ENCODE data around the gene ALG10B.
"Not testable (repeated sequence)": the region's sequence is repeated elsewhere in the genome, so short reads cannot be mapped to it uniquely, and the experiment has no call there.

ALG10B gene, protein sequence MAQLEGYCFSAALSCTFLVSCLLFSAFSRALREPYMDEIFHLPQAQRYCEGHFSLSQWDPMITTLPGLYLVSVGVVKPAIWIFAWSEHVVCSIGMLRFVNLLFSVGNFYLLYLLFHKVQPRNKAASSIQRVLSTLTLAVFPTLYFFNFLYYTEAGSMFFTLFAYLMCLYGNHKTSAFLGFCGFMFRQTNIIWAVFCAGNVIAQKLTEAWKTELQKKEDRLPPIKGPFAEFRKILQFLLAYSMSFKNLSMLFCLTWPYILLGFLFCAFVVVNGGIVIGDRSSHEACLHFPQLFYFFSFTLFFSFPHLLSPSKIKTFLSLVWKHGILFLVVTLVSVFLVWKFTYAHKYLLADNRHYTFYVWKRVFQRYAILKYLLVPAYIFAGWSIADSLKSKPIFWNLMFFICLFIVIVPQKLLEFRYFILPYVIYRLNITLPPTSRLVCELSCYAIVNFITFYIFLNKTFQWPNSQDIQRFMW

GRCh38 chr12:38316391-38317129 lies at the start of gene ALG10B:
ALG10B (plus strand) TSS chr12:38316774; CDS start chr12:38316894, 120 bp downstream.
- DNase-seq, result peak; percentile 95

- no peak for DNase-seq
Measured at GRCh38 chr12:38268612-38269011, 48.0 kb upstream of the ALG10B start.

DNA sequence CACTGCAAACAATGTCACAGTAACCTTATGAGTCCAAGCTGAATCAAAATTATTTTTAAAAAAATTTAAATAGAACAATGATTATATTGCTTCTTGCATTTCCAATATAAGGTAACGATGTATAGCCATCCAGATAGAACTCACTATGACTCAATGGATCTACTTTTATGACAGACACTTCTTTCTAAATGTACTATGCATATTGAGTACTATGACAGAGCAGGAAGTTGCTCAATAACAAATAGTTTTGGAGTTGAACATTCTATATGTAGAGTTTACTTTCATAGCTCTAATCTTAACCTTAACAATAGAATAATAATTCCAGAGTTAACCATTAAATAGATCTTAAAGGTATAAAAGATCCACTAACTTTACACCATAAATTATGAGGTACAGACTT lies 46.7 kb upstream of the ALG10B start:
- DNase-seq, result no peak

DNA sequence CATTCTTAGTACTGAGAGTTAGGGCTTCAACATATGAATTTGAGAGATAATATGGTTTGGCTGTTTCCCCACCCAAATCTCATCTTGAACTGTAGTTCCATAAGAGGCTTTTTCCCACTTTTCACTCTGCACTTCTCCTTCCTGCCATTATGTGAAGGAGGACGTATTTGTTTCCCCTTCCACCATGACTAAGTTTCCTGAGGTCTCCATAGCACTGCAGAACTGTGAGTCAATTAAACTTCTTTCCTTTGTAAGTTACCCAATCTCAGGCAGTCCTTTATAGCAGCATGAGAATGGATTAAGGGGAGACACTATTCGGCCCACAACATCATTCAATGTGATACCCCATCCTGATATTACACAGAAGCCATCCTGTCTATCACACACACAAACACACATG lies 36.8 kb upstream of the ALG10B start:
- no peak for DNase-seq

DNA sequence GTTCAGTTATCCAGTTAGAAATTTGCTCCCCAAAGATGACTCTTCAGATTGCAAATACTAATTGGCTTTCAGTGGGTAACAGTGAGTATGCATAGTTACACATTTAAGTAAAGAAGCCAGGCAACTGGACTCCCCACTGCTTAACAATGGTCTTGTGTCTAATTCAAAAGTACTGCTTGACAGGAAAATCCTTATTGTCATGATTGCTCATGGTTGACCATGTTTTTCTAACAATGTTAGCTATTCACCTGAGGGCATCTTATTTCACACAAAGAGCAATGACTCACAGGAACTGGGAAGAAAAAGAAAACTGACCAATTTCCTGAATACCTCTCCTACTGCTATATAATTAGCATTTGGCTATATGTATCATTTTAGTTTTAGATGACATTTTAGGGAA lies 33.7 kb upstream of the ALG10B start:
- DNase-seq, result no peak

- no peak for DNase-seq
Measured at GRCh38 chr12:38289396-38289795, 27.2 kb upstream of the ALG10B start.

- DNase-seq, result no peak
Measured at GRCh38 chr12:38291160-38291559, 25.4 kb upstream of the ALG10B start.

DNA sequence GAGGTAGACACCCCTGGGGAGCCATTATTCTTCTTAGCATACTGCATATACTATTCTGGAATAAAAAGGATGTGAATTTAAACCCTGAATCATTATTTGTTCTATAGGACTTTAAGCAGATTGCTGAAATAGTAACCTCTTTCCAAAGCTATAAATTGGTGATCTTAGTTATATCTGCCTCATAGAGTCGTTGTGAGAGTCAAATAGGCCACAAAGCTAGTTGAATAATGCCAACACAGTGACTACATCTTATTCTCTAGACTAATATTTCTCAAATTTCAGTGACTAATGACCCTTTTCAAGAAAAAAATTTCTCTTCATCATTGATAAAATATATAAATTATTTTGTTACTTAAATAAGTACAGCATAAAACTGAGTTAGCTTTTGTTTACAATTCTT lies 13.6 kb upstream of the ALG10B start:
- DNase-seq, result not testable (repeated sequence)

GRCh38 chr12:38321966-38322365 lies 5.4 kb downstream of the ALG10B start:
- DNase-seq, result not testable (repeated sequence)

DNA sequence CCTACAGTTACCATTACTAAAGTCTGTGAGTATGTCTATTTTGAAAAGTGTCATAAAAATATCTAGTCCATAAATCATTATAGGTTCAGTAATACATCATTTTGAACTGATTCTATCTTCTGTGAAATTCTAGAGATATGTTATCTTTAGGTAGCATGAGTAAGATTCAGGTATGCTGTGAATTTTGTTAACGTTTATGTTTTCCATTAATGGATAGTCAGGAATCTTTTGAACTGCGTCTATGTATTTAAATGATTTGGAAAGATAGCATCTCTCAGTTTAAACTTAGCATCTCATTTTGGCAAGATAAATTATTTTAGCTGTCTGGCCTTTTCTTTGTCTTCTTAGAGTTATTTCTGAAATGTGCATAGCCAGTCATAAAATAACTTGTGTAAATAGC lies 8.3 kb downstream of the ALG10B start:
- DNase-seq, result no peak

GRCh38 chr12:38327356-38327755 lies 10.8 kb downstream of the ALG10B start:
- no peak for DNase-seq

DNA sequence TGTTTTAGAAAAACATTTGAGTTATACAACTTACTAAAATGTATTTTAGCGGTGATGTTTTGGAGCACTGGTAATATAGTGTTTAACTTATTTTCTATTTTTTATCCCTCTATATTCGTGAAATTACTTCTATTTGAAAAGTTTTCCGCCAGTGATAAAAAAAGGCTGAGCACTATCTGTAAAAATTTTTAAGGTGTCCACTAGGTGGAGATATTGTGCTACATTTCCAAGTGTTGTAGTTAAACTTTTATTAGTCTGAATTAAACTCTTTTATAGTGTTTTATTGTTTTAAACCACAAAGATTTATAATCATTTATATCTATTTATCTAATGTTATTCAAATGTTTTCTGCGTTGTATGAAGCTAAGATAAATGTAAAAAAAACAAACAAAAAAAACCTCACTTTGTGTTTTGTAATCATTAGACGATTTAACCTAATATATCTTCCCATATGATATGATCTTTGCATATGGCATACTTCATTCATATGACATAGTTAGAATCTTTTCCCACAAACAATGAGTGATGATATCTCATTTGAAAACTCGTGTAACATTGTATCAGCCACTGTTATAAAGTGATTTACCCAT lies 11.8 kb downstream of the ALG10B start:
- DNase-seq, result no peak

DNA sequence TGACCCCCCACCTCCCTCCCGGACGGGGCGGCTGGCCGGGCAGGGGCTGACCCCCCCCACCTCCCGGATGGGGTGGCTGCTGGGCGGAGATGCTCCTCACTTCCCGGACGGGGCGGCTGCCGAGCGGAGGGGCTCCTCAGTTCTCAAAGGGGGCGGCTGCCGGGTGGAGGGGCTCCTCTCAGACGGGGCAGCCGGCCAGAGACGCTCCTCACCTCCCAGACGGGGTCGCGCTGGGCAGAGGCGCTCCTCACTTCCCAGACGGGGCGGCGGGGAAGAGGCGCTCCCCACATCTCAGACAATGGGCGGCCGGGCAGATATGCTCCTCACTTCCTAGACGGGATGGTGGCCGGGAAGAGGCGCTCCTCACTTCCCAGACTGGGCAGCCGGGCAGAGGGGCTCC lies 13.8 kb downstream of the ALG10B start:
- not testable (repeated sequence) for DNase-seq

- no peak for DNase-seq
Measured at GRCh38 chr12:38332814-38333213, 16.2 kb downstream of the ALG10B start.

GRCh38 chr12:38342444-38342843 lies 25.9 kb downstream of the ALG10B start:
- no peak for DNase-seq

DNA sequence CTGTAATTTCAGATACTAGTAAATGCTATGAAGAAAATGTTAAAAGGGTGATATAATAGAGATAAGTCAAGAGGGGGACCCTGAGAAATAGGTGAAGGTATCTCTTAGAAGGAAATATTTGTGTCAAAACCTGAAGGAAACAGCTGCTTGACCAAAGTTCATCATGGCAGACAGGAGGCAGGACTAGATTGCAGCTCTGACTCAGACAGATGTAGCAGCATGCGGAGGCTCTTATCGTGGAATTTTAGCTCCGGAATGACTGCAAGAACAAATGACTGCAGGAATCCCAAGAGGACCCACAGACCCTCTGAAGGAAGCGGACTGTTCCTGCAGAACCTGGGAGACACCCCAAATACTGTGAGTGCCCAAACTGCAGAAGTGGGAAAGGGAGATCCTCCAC lies 26.7 kb downstream of the ALG10B start:
- not testable (repeated sequence) for DNase-seq

DNA sequence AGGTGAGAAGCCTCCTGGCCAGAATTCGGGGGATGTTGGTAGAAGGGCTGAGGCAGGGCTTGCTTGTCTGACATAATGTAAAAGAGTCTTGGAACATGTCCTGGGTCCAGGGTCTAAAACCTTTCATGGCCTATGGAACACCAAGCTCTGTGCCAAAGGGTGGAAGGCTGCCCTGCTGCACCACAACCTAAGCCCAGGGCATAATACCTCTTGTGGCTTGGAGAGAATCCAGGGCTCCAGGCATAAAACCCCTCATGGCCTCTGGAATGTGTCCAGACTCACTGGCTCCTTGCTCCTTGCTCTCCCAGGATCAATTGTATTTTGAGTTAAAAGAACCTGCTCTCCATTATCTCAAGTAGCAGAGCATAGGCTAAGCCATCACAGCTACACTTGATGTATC lies 27.3 kb downstream of the ALG10B start:
- not testable (repeated sequence) for DNase-seq

DNA sequence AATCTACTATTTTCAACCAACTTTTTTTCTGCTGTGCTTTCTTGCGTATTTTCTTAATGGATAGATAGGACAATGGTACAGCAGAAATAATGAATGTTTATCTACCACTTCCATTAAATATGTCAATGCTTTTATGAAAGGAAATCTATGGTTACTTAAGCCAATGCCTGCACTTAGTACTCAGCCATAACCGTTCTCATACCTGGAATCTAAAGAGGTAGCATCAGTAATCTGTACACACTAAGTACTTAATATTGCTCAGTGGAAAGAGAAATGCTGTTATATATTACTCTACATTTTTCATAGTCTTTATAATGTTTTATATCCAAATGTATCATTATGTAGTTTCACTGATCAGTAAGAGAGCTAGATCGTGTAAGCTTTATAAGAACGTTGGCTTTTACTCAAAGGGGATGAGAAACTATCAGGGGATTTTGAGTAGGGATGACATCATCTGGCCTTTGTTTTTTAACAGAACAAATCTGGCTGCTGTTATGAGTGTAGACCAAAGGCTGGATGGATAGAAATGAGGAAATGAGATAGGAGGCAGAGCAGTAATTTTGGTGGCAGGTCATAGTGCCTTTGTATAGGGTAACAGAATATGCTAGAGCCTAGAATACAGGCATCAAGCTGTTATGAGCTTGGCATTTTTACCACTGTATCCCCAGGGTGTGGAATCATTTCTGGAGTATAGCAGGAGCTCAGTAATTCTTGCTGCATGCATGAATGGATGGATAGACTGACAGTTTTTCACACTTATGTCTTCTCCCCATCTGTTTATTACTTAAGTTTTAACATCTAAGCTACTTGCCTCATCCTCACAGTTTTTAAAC lies 34.0 kb downstream of the ALG10B start:
- no peak for DNase-seq

DNA sequence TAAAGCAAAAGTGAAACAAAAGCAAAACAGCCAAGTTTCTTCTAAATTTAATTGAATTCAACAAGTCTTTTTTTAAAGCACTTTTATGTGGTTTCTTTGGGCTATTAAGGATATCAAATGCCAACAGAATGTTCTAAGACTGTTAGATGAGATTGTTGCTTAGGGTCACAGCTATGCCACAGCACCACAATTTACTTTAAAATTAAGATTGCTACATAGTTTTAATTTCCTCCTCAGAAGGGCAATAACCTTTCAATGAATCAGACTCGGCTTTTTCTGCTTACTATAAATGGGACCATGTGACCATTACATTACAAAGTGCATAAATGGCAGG lies 34.6 kb downstream of the ALG10B start:
- not testable (repeated sequence) for DNase-seq

DNA sequence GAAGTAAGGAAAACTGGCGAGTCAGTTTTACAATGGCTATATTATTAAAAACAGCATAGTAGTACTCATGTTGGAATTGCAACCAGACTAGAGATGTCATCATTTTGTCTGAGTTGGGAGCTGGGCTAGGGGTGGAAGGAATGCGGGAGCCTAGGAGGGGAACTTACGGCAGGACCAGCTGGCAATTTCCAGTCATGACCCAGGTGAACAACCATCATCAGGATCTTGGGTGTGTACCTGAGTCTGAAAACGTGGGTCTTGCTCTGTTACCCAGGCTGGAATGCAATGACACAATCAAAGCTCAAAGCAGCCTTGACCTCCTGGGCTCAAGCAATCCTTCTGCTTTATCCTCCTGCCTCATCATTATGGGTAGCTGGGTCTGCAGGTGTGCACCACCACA lies 50.9 kb downstream of the ALG10B start:
- DNase-seq, result no peak

DNA sequence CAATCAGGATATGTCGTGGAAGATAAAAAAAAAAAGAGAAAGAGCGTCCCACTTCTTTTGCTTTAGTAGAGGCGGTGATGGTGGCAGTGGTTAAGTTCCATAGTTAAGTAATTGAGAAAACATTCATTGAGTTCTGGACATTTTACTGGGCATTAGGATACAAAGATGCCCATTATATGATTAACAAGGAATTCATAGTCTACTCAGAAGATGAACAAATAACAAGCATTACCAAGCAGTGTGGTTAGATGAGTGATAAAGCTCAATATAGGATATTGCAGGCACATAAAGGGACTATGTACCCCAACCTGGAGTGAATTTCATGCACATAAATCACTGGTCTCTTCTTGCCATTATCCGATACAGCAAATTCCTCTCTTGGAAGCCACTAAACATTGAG lies 53.7 kb downstream of the ALG10B start:
- no peak for DNase-seq

DNA sequence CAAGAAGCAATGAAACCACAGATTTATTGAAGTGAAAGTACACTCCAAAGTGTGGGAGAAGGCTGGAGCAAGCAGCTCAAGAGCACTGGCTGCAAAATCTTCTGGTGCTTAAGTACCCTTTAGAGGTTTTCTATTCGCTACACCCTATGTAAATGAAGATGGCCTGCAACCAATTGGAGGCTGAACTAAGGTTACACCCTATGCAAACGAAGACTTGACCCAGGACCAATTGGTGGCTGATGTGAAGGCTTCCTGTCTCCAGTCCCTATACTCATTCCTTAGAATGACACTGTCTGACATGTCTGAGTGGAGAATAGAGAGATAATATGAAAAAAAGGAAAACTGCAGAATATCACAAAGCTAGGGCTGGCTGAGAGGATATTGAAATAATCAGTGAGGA lies 57.2 kb downstream of the ALG10B start:
- no peak for DNase-seq

GRCh38 chr12:38374751-38375150 lies 58.2 kb downstream of the ALG10B start:
- DNase-seq, result no peak
